Right lung (tissue), 5 donors: ENCODE results near the gene VDR. TPM values are rescaled to one million over a fixed set of nuclear protein-coding genes. Genes with fewer than 3 reads are reported as not detected.

Experiments
- DNase-seq, 2 donors: peaks; one replicate each; pipeline ENCODE4 v3.0.0-alpha.2; 2013
- polyA plus RNA-seq, 5 donors: library from polyadenylated mRNA; unstranded; fragments of 120-200 nt; gene quantifications; one replicate each; pipeline versions ENCODE4 v1.2.1 to v1.2.3, GENCODE V29; 2013; ENCODE audit warnings: inconsistent platforms in 1 of 5, low replicate concordance in 1 of 5; ENCODE audit not compliant: insufficient read length in 5 of 5, insufficient read depth in 1 of 5

Gene VDR
- polyA plus RNA-seq, 5 donors: 1.2 to 1.9 (median 1.6) TPM

DNA sequence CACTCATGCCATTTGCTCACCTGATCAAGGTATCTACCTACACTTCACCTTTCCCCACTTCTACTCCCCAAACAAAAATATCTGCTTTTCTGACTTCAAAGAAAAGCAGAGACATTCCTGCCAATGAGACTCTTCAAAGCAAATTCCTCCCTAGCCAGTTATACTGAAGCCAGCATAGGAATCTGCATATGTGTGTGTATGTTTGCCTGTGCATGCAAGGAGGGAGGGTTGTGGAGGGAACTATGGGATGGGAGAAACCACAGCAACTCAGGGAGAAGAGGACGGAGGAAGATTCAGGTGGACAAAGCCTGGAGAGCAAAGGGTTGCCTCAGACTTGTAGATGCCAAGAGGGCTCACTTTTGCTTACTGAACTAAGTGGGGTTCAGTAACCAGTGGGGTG, 26.4 kb upstream of the VDR start:
- DNase-seq: no peak

DNA sequence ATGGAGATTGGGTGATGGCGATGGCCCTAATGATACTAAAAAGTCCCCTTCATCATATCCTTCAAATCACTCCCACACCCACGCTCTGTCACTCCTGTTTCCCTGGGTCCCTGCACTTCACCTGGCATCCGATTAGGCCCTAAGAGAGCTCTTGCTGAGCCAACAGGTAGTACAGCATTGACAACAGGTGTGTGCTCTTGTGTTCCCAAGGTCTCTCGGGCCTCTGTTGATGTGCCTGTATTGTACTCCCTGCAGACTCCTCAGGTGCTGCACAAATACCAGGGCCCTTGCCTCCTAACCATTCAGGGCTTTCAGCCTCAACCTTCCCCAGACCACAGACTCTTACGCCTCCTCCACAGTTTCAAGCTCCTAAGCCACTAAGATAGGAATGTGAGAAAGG, 25.8 kb upstream of the VDR start:
- no peak for DNase-seq

DNA sequence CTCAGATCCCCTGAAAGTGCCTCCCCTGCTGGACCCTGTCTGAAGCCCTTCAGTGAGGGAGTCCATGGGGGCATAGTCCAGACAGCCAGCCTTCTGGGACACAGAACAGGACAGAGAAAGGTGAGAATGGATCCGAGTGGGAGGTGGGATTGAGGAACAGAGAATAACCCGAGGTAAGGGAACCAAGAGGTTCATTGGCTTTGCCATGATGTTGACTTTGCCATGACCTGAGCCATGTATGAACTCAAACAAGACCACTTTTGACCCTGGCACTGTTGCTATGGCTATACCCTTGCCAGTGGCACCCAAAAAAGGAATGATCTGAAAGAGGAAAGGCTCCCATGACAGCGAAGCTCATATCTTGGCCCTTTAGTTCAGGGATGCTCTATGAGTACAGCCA, 22.6 kb upstream of the VDR start:
- no peak for DNase-seq

DNA sequence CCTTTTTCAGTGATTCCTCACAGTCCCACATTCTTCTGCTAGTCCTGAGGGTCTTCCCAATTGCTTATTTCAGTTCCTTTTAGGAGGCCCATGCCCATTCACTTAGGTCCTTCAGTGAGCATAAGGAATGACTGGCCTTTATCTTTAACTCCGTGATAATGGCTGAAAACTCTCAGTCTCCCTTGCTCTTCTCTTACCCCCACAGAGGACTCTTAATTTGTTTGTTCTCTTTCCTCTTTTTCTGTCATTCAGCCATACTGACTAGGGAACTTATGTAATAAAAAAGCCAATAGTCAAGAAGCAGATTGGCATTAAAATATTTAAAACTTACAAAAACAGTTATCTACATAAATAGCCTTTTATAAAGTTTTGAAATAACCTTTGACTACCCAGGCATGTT, 17.1 kb upstream of the VDR start:
- DNase-seq: no peak

DNA sequence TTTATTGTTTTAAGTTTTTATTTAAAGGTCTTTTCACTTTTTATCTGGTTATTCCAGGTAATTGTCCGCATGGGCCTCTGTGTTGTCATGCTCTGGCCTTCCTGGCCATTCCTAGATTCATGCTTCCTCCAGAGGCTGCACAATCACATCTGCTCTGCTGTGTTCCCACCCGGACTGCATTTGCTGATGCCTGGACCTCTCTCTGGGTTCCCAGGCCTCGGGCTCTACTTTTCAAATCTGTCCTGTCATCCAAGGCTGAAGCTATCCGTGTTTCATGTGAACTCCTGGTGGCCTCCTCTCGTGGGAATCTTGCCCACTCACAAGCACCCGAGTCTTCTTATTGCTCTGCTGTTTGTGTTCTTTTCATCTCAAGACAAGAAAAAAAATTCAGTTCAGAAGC, 16.1 kb upstream of the VDR start:
- no peak for DNase-seq

DNA sequence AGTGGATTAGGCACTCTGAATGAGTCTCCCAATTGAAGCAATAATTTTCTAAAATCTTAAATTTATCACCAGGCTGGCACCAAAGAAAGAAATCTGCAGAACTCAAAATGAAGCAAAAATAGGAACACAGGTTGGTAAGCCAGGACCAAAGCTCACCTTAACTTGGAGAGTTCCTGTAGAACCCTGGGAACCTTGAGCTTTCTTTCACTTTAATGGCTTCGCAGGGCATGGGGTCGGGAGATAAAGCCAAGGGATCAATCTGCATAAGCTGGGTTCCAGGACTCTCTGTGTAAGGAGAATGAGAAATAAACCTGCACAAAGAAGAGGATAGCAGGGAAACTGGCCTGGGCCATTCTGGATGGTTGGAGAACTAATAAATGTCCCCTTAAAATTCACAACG, 8.3 kb upstream of the VDR start:
- DNase-seq: no peak

DNA sequence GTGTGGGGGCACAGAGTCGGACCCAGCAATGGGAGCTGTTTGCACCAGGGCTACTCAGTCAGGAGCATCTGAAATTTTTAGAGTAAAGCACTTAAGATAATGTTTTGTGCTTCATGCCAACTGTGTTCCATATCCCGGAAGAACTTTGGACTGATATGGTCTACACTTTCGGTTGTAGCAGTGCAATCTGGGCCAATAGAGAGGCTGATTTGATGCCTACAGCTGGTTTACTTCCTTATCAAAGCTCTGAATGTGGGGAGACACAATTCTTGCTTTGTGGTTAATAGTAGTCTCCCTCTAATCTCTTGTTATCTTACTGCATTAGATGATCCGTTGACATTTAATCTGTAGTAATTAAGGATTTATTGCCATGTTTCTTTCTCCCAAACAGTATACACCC, 7.8 kb upstream of the VDR start:
- DNase-seq: no peak

DNA sequence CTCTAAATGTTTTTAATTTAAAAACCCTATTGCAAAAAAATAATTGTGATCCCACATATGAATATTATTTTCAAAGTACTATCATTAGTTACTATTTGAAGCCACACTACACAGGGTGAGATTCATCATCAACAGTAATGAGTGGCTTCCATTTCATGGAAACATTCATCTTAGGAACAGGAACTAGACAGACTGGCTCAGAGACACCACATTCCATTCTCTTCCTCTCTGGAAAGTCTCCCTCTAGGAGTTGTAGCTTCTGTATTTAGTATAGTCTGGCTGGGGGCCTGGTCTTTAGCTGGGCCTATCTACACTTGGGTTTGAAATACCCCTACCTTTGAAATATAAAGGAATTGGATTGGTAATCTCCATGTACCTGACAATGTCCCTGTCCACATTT, 6.2 kb upstream of the VDR start:
- no peak for DNase-seq

DNA sequence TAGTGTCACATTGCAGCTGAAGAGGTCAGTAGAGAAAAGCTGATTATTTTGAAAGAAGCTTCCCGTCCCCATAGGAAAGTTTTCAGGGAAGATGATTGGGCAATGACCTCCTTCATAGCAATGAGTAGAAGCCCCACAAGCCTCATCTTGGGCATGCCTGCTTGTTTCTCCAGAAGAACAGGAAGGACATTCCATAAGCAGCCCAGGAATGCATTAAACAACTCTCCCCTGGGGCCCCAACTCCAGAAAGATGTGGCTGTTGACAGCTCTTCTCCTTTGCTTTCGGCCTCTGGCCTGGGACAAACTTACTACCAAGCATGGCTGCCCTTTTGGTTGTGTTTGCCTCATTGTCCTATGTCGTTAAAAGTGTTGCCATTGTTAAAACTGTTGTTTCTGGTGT, 5.7 kb upstream of the VDR start:
- no peak for DNase-seq

DNA sequence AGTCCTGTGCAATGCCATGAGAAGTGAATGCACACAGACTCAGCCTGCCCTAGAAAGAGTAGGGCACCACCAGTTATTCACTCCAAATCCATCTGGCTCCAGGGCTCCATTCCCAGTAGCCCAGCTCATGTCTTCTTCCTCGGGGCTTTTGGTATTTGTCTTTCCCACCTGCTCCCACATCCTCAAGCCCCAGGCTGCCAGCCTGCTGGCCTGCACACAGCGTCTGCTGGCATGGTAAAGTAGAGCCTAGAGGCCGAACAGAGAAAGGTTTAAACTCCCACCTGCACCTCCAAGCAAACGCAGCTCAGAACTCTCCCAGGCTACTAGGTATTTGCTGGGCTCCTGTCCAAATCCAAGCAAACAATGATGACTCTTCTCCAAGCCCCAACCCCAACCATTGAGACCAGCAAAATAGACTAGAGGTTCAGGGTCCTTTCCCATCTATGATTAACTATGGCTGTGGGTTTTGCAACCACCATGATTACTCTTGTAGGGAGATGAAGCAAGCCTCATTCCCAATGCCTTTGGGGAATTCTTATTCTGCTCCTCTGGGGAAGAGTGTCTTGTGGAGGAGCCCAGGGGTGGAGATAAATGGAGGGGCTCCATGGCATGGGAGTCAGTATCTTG, 5.2 kb upstream of the VDR start:
- DNase-seq: no peak

DNA sequence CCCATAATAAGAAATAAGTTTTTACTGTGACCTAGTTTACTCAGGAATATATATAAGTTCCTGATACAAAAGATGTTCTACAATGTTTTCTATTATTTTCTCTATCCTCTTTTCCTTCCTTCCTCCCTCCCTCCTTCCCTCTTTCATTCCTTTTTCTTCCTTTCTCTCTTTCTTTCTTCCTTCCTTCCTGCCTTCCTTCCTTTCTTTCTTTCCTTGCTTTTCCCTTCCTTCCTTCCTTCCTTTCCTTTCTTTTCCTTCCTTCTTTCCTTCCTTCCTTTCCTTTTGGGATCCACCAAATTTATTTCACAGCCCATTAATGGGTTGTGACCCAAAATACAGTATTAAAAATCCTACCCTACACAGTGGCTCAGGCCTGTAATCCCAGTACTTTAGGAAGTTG, 3.9 kb upstream of the VDR start:
- DNase-seq: no peak

DNA sequence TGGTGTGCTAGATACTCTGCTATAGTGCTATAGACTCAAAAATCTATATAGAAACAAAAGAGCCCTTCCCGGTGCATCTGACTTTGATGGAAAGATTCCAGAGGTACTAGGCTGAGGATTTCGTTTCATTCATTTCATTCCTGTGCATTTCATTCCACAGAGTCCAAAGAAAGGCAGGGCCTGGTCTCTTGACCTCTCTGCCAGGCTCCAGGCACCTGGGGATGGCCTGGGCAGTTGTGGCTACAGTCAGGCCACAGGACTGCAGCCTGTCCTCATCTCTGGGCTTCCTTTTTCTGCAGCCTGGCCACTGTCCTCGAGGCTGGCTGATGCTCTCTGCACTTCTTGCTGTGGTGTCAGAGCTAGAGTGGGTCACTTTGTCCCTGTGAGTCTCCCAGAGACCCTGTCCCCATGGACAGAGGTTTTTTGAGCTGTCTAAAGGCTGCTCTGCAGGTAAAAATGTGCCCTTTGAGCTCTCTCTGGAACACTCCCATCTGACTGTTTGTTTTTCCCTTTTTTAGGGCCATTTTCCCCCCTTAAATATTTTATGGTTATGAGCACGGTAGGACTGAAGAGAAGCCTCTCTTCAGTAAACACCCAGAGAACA, 3.2 kb upstream of the VDR start:
- no peak for DNase-seq

DNA sequence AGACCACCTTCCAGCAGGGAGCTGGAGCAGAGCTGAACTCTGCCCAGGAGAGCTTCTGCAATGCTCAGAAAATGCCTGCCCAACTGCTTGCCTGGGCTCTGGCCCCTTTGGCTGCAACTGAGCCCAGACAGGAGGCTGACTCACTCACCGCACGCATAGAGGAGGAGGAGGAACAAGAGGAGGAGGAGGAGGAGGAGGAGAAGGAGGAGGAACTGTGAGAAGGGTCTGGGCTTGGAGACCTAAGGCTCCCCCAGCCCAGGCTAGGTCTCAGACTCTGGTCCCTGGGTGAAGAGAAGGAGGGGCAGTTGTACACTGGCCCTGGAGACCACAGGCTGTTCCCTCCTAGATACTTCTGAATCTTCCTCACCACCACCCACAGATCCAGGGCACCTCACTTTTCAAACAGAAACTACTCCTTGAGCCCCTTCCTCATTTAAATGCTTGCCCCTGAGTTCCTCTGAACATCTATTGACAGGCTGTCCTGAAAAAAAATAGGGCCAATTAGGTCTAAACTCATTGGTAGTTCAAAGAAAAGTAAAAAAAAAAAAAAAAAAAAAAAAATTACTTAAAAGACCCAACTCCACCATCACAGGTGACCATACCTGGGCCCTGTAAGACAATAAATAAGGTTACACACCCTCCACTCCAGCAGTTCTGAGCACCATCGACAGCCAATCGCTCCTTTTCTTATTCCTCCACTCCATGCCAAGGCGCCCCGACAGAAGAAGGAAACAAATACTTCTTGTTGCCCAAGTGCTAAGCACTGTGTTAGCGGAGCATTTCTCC, 674 bp downstream of the VDR start:
- DNase-seq: no peak

DNA sequence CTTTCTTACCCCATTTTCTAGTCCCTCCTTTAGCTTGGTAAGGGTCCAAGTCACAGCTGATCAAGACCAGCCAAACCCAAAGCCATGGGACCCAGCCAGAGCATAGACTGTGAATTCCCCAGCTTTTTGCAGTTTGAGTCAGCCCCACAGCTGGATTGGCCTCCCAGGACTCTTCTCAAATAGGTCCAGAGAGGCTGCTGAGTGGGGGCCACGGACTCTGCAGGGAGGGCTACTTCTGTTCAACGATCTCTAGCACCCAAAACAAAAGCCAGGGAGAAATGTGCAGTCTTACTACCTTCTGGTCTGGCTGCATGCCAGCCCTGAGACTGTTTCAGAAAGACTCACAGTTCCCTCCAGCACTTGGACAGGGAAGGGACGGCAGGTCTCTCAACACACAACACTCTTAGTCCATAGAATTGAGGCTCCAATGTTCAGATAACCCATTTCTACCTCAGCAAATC, 1.6 kb downstream of the VDR start:
- DNase-seq: no peak

DNA sequence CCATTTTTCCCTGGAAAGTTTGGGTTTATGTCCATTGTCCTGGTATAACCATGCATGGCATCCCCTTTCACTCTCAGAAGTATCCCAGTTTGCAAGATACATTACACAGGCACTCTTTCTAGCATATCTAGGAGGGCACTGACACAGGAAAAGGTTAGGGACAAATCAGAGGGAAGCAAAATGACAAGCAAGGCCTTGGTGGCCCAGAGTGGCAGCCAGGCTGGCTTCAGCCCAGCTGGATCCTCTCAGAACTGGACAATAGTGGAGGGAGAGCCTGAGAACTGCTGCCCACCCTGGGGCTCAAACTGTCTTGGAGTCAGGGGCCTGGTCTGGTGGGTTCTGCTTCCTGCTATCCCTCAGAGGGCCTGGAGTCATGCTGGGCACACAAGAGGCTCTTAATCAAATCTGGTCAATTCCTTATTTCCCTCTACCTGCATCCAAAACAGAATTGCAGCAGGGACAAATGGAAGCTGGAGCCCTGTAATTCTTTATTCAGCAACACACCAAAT, 2.6 kb downstream of the VDR start:
- DNase-seq: no peak

DNA sequence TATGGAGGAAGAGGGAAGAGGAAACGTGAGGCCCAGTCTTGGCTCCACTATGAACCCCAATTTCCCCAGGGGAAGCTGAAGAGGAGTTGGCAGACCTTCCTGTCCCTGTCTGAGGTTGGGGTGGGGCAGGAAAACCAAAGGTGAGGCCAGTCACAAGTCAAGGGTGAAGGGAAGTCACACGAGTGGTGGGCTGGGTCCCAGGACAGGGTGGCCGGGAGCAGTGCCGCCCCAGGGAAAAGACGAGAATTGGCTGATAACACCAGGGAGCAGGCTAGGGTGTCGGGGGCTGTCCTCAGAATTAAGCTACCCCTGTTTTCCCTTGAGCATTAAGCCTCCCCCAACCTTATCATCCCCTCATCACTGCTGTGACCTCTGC, 3.1 kb downstream of the VDR start:
- DNase-seq: no peak

DNA sequence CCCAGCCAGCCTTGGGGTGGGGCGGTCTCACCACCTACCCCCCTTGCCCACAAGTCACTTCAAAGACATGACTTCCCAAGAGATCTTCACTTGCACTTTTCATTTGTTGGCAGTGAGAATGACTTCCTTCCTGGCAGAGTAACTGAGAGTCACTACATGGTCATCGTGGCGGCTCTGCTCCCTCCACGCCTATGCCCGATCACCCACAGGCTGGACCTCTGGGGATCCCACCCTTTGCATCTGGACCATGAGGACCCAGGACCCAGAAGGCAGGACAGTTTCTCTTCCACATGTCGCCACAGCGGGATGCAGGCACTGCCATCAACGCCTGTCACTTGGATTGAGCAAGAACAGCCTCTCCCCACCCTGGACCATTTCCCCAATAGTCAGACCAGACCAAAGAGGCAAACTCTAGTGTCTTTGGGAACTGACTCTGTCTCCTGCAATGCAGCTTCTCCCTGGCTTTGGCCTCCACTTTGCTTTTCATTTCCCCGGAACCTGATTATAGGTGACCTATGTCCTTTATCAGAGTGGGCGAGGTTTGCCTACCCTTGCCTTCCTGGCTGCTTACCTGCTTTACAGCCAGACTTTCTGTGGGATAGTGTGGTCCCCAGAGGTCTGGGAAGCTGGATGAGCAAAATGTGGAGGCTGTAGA, 3.6 kb downstream of the VDR start:
- no peak for DNase-seq

DNA sequence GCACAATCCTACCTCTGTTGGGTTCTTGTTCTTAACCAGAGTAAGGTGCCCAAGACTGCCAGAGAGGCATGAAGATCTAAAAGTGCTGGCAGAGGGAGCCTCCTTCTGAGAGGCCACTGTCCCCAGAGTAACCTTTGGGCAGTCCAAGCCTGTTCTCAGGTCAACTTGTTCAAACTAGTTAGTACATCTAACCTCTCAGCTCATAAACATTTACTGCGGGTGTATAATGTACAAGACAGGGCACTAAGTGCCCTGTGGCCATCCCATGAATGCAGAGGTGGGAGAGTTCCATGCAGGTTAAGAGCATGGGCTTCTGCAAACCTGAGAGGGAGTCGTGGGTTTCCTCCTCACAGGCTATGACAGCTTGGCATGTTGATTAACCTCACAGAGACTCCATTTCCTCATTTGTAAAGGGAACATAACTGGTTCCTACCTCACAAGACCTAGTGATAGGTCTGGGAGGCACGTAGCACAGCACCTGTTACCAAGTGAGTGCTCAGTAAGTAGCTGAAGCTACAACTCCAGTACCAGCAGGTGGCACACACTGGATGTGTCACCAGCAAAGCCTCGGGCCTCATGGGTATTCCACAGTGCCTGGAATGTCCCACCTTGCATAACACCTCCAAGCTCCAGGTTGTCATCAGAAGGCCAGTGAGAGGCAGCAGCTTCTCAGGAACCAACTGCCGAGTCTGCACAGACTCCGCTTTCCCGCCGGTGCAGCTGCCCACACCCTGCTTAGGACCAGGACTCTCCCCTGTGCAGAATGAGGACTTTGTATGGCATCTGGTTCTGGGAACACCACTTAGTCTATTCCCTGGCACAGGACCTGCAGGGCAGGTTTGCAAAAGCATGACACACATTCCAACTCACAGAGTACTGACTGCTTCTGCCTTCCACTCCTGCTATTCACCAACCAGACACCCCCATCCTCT, 4.4 kb downstream of the VDR start:
- DNase-seq: no peak

DNA sequence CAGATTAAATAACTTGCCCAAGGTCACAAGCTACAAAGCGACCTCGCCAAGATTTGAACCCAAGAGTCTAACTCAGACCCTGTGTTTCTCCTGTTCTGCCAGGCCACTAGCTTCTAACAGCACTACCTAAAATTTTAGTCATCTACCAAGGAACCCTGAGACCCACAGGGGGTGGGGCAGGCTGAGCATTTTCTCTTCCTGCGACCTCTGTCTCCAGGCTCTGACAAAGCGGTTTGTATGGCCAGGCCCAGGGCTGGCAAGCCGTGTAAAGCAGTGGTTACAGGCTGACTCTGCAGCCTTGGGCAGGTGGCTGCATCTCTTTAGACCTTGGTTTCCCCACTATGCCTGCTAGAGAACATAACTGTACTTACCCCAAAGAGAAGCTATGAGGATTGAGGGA, 5.3 kb downstream of the VDR start:
- no peak for DNase-seq

DNA sequence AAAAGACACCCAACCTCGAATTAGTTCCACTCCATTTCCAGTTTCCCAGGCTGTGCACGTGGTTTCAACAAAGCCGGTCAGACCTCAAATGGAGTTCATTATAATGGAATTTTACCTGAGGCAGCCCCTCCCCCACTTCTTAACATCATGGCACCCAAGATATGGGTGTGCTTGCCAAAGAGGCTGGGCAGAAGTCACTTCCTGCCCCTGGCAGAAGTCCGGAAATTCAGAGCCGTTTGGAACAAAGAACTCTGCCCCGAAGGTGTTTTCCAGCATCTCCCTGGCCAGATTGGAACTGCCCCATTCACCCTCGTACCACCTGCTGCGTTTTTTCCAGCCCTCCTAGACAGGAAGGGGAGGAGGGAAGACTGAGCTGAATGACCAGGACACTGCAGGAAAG, 8.2 kb downstream of the VDR start:
- DNase-seq: no peak

DNA sequence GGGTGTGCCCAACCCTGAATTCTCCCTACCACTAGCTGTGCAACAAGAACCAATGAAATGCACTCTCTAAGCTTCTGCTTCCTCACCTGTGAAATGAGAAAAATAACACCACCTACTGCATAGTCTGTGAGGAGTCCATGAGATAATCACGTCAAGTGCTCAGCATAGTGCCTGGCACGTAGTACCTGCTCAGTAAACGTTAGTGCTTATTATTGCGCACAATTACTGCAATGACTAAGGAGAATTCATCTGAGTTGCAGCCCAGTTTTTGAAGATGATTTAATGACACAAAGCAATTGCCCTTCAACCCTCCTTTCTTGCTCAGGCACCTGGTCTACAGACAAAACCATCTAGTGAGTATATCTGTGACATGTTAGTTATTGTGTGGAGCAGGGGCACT, 8.8 kb downstream of the VDR start:
- no peak for DNase-seq

DNA sequence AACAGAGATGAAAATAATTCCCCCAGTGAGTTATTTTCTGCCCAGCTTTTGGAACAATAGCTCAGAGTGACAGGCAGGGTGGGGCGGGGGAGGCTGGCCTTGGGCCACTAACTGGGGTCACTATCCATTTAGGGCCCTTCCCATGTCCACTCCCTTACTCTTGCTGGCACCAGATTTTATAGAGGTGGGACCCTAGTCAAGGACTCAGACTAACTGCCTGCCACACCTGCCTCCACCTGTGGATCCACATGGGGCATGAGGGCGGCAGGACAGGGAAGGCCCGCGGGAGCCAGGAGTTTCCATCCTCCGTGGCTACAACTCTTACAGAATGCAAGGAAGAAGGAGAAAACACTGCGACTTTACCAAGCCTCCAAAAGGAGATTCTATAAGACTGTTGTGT, 10.1 kb downstream of the VDR start:
- DNase-seq: no peak
